Mesenchymal stem cell (in vitro differentiated cells and primary cell): ENCODE results near the gene TSPEAR.

Source experiments
- DNase-seq: peaks from one replicate; pipeline ENCODE4 v3.0.0-alpha.2; 2013
- H2AFZ ChIP-seq: one replicate; pipeline ENCODE4 v1.6.1; 2013; ENCODE audit warnings: low read depth, mild to moderate bottlenecking, control low read depth, inconsistent platforms, low read length, moderate library complexity
- H2AK5ac ChIP-seq: 2 replicates; pipeline ENCODE4 v1.6.1; 2013; ENCODE audit warnings: low read length, moderate library complexity, mild to moderate bottlenecking, inconsistent platforms; ENCODE audit not compliant: severe bottlenecking
- H2BK120ac ChIP-seq: one replicate; pipeline ENCODE4 v1.6.1; 2013; ENCODE audit warnings: low read depth, mild to moderate bottlenecking, inconsistent platforms, low read length, moderate library complexity
- H2BK12ac ChIP-seq, 2 experiments: one replicate each; pipeline ENCODE4 v1.6.1; 2013; ENCODE audit warnings: inconsistent platforms in 2 of 2, low read length in 2 of 2, mild to moderate bottlenecking in 2 of 2, moderate library complexity in 2 of 2, control low read depth in 1 of 2
- H2BK15ac ChIP-seq: one replicate; pipeline ENCODE4 v1.6.1; 2013; ENCODE audit warnings: mild to moderate bottlenecking, low read depth, inconsistent platforms; ENCODE audit not compliant: poor library complexity, severe bottlenecking
- H2BK5ac ChIP-seq: 2 replicates; pipeline ENCODE4 v1.6.1; 2013; ENCODE audit warnings: low read depth, mild to moderate bottlenecking, low read length, control low read depth, inconsistent platforms; ENCODE audit not compliant: poor library complexity, severe bottlenecking
- H3K14ac ChIP-seq, 2 experiments: one replicate each; pipeline ENCODE4 v1.6.1; 2013; ENCODE audit warnings: inconsistent platforms in 2 of 2, low read length in 2 of 2, control low read depth in 1 of 2, mild to moderate bottlenecking in 1 of 2, moderate library complexity in 1 of 2
- H3K18ac ChIP-seq, 2 experiments: one replicate each; pipeline ENCODE4 v1.6.1; 2013; ENCODE audit warnings: inconsistent platforms in 2 of 2, low read length in 2 of 2, control low read depth in 1 of 2, low read depth in 1 of 2, mild to moderate bottlenecking in 1 of 2
- H3K23ac ChIP-seq, 2 experiments: one replicate each; pipeline ENCODE4 v1.6.1; 2013; ENCODE audit warnings: inconsistent platforms in 2 of 2, low read length in 2 of 2, mild to moderate bottlenecking in 2 of 2, moderate library complexity in 2 of 2, control low read depth in 1 of 2
- H3K27ac ChIP-seq: 2 replicates; pipeline ENCODE4 v1.5.1; 2013; ENCODE audit warnings: mild to moderate bottlenecking, moderate library complexity, low read length, control low read depth, inconsistent platforms; ENCODE audit not compliant: poor library complexity, severe bottlenecking
- H3K27me3 ChIP-seq, 2 experiments: 2 replicates each; pipeline versions ENCODE4 v1.6.1 to v1.7.0; 2013; ENCODE audit warnings: low read length in 2 of 2, mild to moderate bottlenecking in 2 of 2, moderate library complexity in 2 of 2, control low read depth in 1 of 2, inconsistent platforms in 1 of 2; ENCODE audit not compliant: control insufficient read depth in 1 of 2, insufficient read depth in 1 of 2
- H3K36me3 ChIP-seq, 2 experiments: 2 replicates each; pipeline versions ENCODE4 v1.6.1 to v1.7.0; 2013; ENCODE audit warnings: low read length in 2 of 2, control low read depth in 1 of 2, inconsistent platforms in 1 of 2, low read depth in 1 of 2, mild to moderate bottlenecking in 1 of 2; ENCODE audit not compliant: insufficient read depth in 2 of 2, control insufficient read depth in 1 of 2
- H3K4ac ChIP-seq, 2 experiments: one replicate each; pipeline ENCODE4 v1.6.1; 2013; ENCODE audit warnings: inconsistent platforms in 2 of 2, low read length in 2 of 2, mild to moderate bottlenecking in 2 of 2, moderate library complexity in 2 of 2, control low read depth in 1 of 2, low read depth in 1 of 2
- H3K4me1 ChIP-seq: 2 replicates; pipeline ENCODE4 v1.6.1; 2013; ENCODE audit warnings: low read depth, low read length, control low read depth; ENCODE audit not compliant: control insufficient read depth, insufficient read depth
- H3K4me2 ChIP-seq: 2 replicates; pipeline ENCODE4 v1.6.1; 2013; ENCODE audit warnings: low read length, mild to moderate bottlenecking, inconsistent platforms; ENCODE audit not compliant: poor library complexity, severe bottlenecking
- H3K4me3 ChIP-seq, 2 experiments: 2 replicates each; pipeline versions ENCODE4 v1.5.1 to v1.7.0; 2013; ENCODE audit warnings: low read length in 2 of 2, mild to moderate bottlenecking in 2 of 2, control low read depth in 1 of 2, low read depth in 1 of 2; ENCODE audit not compliant: insufficient read depth in 1 of 2
- H3K79me1 ChIP-seq: replicated peaks from 2 replicates; pipeline ENCODE4 v1.6.1; 2013; ENCODE audit warnings: mild to moderate bottlenecking, control low read depth, low read length, inconsistent platforms; ENCODE audit not compliant: poor library complexity, severe bottlenecking
- H3K9ac ChIP-seq: 2 replicates; pipeline ENCODE4 v1.7.0; 2013; ENCODE audit warnings: mild to moderate bottlenecking, low read length, moderate library complexity
- H3K9me3 ChIP-seq: 2 replicates; pipeline ENCODE4 v1.7.0; 2013; ENCODE audit warnings: mild to moderate bottlenecking, low read length; ENCODE audit not compliant: control insufficient read depth
- H4K8ac ChIP-seq: one replicate; pipeline ENCODE4 v1.6.1; 2013; ENCODE audit warnings: inconsistent platforms, mild to moderate bottlenecking, low read length, moderate library complexity
- H4K91ac ChIP-seq: one replicate; pipeline ENCODE4 v1.6.1; 2013; ENCODE audit warnings: mild to moderate bottlenecking, low read length, inconsistent platforms
- WGBS: methylation state at CpG from one replicate; pipeline ENCODE4 v1.1.7; 2013; ENCODE audit warnings: mixed read lengths; 5-methylcytosine and 5-hydroxymethylcytosine counted together

TSPEAR gene

DNA sequence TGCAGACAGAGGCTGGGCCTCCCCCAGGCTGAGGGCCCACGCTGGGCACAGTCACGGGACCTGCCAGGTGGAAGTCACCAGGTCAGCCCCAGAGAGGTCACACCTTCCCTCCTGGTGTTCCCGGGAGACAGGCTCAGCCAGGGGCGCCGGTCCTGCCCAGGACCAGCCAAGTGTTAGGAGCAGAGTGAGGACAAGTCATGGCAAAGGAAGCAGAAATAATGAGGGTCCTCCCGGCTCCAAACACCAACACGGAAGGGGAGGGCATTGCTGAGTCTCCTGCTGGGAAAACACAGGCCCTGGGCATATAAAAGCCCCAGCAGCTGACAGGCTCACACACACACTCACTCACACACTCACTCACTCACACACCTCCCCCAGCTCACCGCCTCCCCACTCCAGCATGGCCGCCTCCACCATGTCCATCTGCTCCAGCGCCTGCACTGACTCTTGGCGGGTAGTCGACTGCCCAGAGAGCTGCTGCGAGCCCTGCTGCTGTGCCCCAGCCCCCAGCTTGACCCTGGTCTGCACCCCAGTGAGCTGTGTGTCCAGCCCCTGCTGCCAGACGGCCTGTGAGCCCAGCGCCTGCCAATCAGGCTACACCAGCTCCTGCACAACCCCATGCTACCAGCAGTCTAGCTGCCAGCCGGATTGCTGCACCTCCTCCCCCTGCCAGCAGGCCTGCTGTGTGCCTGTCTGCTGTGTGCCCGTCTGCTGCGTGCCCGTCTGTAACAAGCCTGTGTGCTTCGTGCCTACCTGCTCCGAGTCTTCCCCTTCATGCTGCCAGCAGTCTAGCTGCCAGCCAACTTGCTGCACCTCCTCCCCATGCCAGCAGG is 74.1 kb downstream of the TSPEAR start, which contains the start of gene KRTAP10-10:
TSS of gene KRTAP10-10 (plus strand) at position 339 of the 833 bp plus-strand sequence. CDS start at position 401, 62 bp downstream.
- H2BK15ac ChIP-seq = no peak within 1 kb of the TSS
- peaks cover 31% of the 10 kb centered on the region for H3K9me3 ChIP-seq

DNA sequence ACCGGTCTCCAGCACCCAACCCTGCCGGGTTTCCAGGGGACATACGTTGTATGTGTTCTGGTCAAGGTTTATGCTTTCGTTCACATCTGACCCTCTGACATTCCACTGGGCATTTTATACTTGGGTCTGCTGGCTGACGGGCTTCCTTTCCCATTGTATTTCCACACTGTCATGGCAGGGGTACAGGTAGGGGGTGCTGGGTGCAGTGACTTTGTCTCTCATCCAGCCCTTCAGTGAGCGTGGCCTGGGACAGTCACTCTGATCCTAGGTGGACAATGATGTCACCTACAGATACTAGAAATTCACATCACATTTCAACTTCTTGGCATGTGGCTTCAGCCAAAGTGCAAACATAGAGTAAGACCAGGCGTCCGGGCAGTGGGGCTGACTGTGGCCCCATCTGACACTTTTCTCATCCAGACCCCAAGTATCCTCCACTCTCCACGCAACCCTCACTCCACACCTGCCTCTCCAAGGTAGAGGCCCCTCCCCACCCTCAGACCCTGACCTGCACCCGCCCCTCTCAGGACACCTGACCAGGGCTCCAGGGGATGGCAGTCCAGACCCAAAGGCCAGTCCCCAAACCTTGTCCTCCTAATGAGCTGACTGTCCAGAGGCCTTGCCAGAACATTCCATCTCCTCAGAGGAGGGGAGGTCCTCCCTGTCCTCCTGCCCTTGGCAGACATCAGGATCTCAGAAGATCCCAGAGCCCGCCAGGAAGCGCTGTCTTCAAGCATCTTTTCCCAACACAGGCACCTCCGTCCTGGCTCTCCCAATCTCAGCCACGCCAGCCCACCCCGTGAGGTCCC is 75.0 kb downstream of the TSPEAR start:
- Histone ChIP-seq H2BK120ac (no peak overlapping the region), H3K4me3 (no peak overlapping the region), H2BK12ac (no peak overlapping the region), H3K9ac (no peak overlapping the region), H4K91ac (no peak overlapping the region), H3K4me1 (no peaks in the 10 kb centered on the region), H2BK15ac (no peak overlapping the region), H3K14ac (no peak overlapping the region), H2AFZ (no peak overlapping the region), H2BK5ac (no peak overlapping the region), H3K36me3 (no peaks in the 10 kb centered on the region), H3K27me3 (peaks cover 0 to 14% of the 10 kb centered on the region in 2 experiments), H3K4me2 (no peak overlapping the region), H3K79me1 (no peaks in the 10 kb centered on the region), H3K4ac (no peak overlapping the region), H3K18ac (no peak overlapping the region), H2AK5ac (no peak overlapping the region), H3K23ac (no peak overlapping the region), H3K9me3 (peaks cover 34% of the 10 kb centered on the region), H3K27ac (no peak overlapping the region), H4K8ac (no peak overlapping the region)
- no peak for DNase-seq
- WGBS = 78% methylated on average over 14 of the region's 15 CpGs

More for the DNA sequence above, 74.1 kb downstream of the TSPEAR start, which contains the start of gene KRTAP10-10:
- H3K36me3 ChIP-seq = no peaks in the 10 kb centered on the region
- no peak within 1 kb of the TSS for H4K91ac ChIP-seq
- H3K27me3 ChIP-seq = peaks cover 0 to 14% of the 10 kb centered on the region in 2 experiments
- no peak within 1 kb of the TSS for H2BK120ac ChIP-seq
- no peaks in the 10 kb centered on the region for H3K4me1 ChIP-seq
- no peak within 1 kb of the TSS for H3K4me3 ChIP-seq
- no peak within 1 kb of the TSS for H3K18ac ChIP-seq
- H2BK12ac ChIP-seq = no peak within 1 kb of the TSS
- H4K8ac ChIP-seq = no peak within 1 kb of the TSS
- no peak for DNase-seq
- no peak within 1 kb of the TSS for H2AFZ ChIP-seq
- H3K23ac ChIP-seq = no peak within 1 kb of the TSS
- H3K27ac ChIP-seq = no peak within 1 kb of the TSS
- H3K14ac ChIP-seq = no peak within 1 kb of the TSS
- H3K9ac ChIP-seq = no peak within 1 kb of the TSS
- WGBS = 80% methylated on average over 18 of the region's 21 CpGs
- H2AK5ac ChIP-seq = no peak within 1 kb of the TSS
- H3K4me2 ChIP-seq = no peak within 1 kb of the TSS
- H3K79me1 ChIP-seq = no peaks in the 10 kb centered on the region
- H3K4ac ChIP-seq = no peak within 1 kb of the TSS
- H2BK5ac ChIP-seq = no peak within 1 kb of the TSS

DNA sequence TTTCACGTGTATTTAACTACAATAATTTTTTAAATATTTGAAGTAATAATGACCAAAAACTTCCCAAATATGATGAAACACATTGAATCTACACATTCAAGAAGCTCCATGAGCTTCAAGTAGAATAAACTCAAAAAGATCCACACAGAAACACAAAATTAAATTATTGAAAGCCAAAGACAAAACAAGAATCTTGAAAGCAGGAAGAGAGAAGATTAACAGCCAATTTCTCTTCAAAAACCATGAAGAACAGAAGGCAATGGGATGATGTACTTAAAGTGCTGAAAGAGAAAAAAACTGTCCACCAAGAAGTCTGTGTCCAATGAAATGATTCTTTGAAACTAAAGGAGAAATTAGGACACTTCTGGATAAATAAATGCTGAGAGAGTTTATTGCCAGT is 79.3 kb downstream of the TSPEAR start:
- H3K18ac ChIP-seq = no peak overlapping the region
- no peaks in the 10 kb centered on the region for H3K79me1 ChIP-seq

DNA sequence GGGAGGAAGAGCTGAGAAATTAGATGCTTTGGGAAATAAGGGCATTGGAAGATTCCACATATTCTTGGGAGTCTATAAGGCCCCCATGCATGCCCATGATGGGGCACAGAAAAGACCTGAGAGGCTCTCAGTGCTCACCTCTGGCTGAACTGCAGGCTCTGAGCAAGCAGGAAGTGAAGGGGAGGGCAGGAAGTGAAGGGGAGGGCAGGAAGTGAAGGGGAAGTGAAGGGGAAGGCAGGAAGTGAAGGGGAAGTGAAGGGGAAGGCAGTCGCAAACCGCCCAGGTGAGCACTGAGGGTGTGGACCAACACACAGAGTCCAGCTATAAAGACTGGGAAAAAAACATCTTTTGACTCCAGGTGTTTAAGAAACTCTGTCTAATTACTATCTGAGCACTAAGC is 80.9 kb downstream of the TSPEAR start:
- H3K23ac ChIP-seq = no peak overlapping the region
- H3K9me3 ChIP-seq = peaks cover 35% of the 10 kb centered on the region
- DNase-seq = no peak
- no peaks in the 10 kb centered on the region for H3K79me1 ChIP-seq
- no peaks in the 10 kb centered on the region for H3K36me3 ChIP-seq
- no peak overlapping the region for H2BK12ac ChIP-seq
- H3K27me3 ChIP-seq = no peaks in the 10 kb centered on the region
- no peak overlapping the region for H3K27ac ChIP-seq
- H2AK5ac ChIP-seq = no peak overlapping the region
- no peak overlapping the region for H2BK15ac ChIP-seq
- WGBS = no CpG with 5 or more reads among the region's 2 CpGs
- H2BK5ac ChIP-seq = no peak overlapping the region
- no peak overlapping the region for H2BK120ac ChIP-seq
- H4K8ac ChIP-seq = no peak overlapping the region
- no peak overlapping the region for H2AFZ ChIP-seq
- H4K91ac ChIP-seq = no peak overlapping the region
- no peak overlapping the region for H3K14ac ChIP-seq
- H3K4me3 ChIP-seq = no peak overlapping the region
- no peak overlapping the region for H3K9ac ChIP-seq
- H3K4ac ChIP-seq = no peak overlapping the region
- no peak overlapping the region for H3K18ac ChIP-seq
- H3K4me1 ChIP-seq = no peaks in the 10 kb centered on the region
- H3K4me2 ChIP-seq = no peak overlapping the region

More for the DNA sequence above, 79.3 kb downstream of the TSPEAR start:
- Histone ChIP-seq H4K8ac (no peak overlapping the region), H3K4me2 (no peak overlapping the region), H2AK5ac (no peak overlapping the region), H3K9ac (no peak overlapping the region), H2BK120ac (no peak overlapping the region), H2BK5ac (no peak overlapping the region), H3K4me1 (no peaks in the 10 kb centered on the region), H3K4me3 (no peak overlapping the region), H2BK15ac (no peak overlapping the region), H3K27me3 (peaks cover 0 to 8% of the 10 kb centered on the region in 2 experiments), H2AFZ (no peak overlapping the region), H3K14ac (no peak overlapping the region), H3K9me3 (peaks cover 28% of the 10 kb centered on the region), H2BK12ac (no peak overlapping the region), H3K23ac (no peak overlapping the region), H3K4ac (no peak overlapping the region), H4K91ac (no peak overlapping the region), H3K36me3 (no peaks in the 10 kb centered on the region), H3K27ac (no peak overlapping the region)
- no CpG with 5 or more reads among the region's 1 CpG for WGBS
- no peak for DNase-seq
